ENCODE results near the gene RPS19. TPM values are rescaled to one million over a fixed set of nuclear protein-coding genes. Genes with fewer than 3 reads are reported as not detected.

Gene RPS19
- total and polyA plus RNA-seq, 4 donors, result 275 to 655 (median 476) TPM

DNA sequence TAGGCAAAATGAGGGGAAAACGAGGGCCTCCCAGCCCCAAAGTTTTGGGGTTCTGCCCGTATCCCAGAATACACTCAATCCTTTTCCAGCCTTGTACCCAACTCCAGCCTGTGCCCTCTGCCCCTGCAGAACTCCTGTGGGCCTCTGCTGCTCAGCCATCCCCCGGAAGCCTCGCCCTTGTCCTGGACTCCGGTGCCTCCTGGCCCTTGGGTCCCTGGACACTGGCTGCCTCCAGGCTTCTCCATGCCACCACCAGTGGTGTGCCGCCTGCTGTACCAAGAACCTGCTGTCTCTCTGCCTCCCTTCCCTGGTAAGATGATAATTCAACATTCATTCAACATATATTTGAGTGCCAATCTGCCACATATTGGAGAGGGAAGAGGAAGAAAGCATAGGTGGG lies 11.4 kb upstream of the RPS19 start:
- WGBS, result 87% methylated on average over 6 of the region's 6 CpGs
- no peak overlapping the region for H3K9ac ChIP-seq (ENCODE audit: low read depth in 1 of 2, low read length in 2 of 2)
- no peak overlapping the region for H3K4me3 ChIP-seq (ENCODE audit: low read depth in 1 of 3, low read length in 3 of 3)
- H3K36me3 ChIP-seq (ENCODE audit: control insufficient read depth in 4 of 4, insufficient read depth in 3 of 4, low read depth in 1 of 4, low read length in 3 of 4), result no peaks in the 10 kb centered on the region
- no peak overlapping the region for H3K27ac ChIP-seq (ENCODE audit: low read depth in 1 of 2, low read length in 2 of 2)
- no peaks in the 10 kb centered on the region for H3K9me3 ChIP-seq (ENCODE audit: control insufficient read depth in 4 of 4, low read length in 3 of 4)
- no peaks in the 10 kb centered on the region for H3K4me1 ChIP-seq (ENCODE audit: control insufficient read depth in 4 of 4, insufficient read depth in 4 of 4, low read length in 3 of 4)
- no peak for TF ChIP-seq EGR1 (IDR thresholded peaks at IDR 0.05; ENCODE audit: low read depth in 2 of 2)
- no peak for TF ChIP-seq YY1 (IDR thresholded peaks at IDR 0.05)
- no peak for TF ChIP-seq NR2F2 (IDR thresholded peaks at IDR 0.05)
- no peak for TF ChIP-seq TAF1 (conservative IDR thresholded peaks at IDR 0.05)
- no peak for TF ChIP-seq SP1 (IDR thresholded peaks at IDR 0.05)
- no peak for TF ChIP-seq FOXA1 (IDR thresholded peaks at IDR 0.05)
- TF ChIP-seq FOXA2 (IDR thresholded peaks at IDR 0.05), result no peak
- TF ChIP-seq HNF4A (conservative IDR thresholded peaks at IDR 0.05), result no peak
- TF ChIP-seq RXRA (IDR thresholded peaks at IDR 0.05), result no peak
- TF ChIP-seq, protein P1, sequence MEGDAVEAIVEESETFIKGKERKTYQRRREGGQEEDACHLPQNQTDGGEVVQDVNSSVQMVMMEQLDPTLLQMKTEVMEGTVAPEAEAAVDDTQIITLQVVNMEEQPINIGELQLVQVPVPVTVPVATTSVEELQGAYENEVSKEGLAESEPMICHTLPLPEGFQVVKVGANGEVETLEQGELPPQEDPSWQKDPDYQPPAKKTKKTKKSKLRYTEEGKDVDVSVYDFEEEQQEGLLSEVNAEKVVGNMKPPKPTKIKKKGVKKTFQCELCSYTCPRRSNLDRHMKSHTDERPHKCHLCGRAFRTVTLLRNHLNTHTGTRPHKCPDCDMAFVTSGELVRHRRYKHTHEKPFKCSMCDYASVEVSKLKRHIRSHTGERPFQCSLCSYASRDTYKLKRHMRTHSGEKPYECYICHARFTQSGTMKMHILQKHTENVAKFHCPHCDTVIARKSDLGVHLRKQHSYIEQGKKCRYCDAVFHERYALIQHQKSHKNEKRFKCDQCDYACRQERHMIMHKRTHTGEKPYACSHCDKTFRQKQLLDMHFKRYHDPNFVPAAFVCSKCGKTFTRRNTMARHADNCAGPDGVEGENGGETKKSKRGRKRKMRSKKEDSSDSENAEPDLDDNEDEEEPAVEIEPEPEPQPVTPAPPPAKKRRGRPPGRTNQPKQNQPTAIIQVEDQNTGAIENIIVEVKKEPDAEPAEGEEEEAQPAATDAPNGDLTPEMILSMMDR (IDR thresholded peaks at IDR 0.05; ENCODE audit: low read depth, low read length, missing input control), result no peak
- TF ChIP-seq MAX (IDR thresholded peaks at IDR 0.05), result no peak
- TF ChIP-seq GABPA (IDR thresholded peaks at IDR 0.05 in 1 of 2, conservative IDR thresholded peaks at IDR 0.05 in 1 of 2), result no peak
- TF ChIP-seq, protein P2, sequence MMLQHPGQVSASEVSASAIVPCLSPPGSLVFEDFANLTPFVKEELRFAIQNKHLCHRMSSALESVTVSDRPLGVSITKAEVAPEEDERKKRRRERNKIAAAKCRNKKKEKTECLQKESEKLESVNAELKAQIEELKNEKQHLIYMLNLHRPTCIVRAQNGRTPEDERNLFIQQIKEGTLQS (IDR thresholded peaks at IDR 0.05), result no peak
- TF ChIP-seq RAD21 (IDR thresholded peaks at IDR 0.05), result no peak
- TF ChIP-seq HNF4G (IDR thresholded peaks at IDR 0.05), result no peak
- no peak for TF ChIP-seq REST (IDR thresholded peaks at IDR 0.05)
- no peak for DNase-seq (ENCODE audit: low spot score)
- peaks cover 0 to 3% (median 1%) of the 10 kb centered on the region in 4 donors for H3K27me3 ChIP-seq (ENCODE audit: control insufficient read depth in 4 of 4, insufficient read depth in 4 of 4, low read length in 3 of 4)

GRCh38 chr19:41849067-41849466 lies 11.0 kb upstream of the RPS19 start:
- Histone ChIP-seq H3K27ac (ENCODE audit: low read depth in 1 of 2, low read length in 2 of 2) (no peak overlapping the region), H3K4me1 (ENCODE audit: control insufficient read depth in 4 of 4, insufficient read depth in 4 of 4, low read length in 3 of 4) (no peaks in the 10 kb centered on the region), H3K36me3 (ENCODE audit: control insufficient read depth in 4 of 4, insufficient read depth in 3 of 4, low read depth in 1 of 4, low read length in 3 of 4) (no peaks in the 10 kb centered on the region), H3K4me3 (ENCODE audit: low read depth in 1 of 3, low read length in 3 of 3) (no peak overlapping the region), H3K9ac (ENCODE audit: low read depth in 1 of 2, low read length in 2 of 2) (no peak overlapping the region), H3K9me3 (ENCODE audit: control insufficient read depth in 4 of 4, low read length in 3 of 4) (no peaks in the 10 kb centered on the region), H3K27me3 (ENCODE audit: control insufficient read depth in 4 of 4, insufficient read depth in 4 of 4, low read length in 3 of 4) (peaks cover 0 to 2% (median under 1%) of the 10 kb centered on the region in 4 donors)
- DNase-seq (ENCODE audit: low spot score), result no peak
- 90% methylated on average over 2 of the region's 2 CpGs for WGBS
- TF ChIP-seq GABPA (IDR thresholded peaks at IDR 0.05 in 1 of 2, conservative IDR thresholded peaks at IDR 0.05 in 1 of 2) (no peak), TAF1 (conservative IDR thresholded peaks at IDR 0.05) (no peak), RXRA (IDR thresholded peaks at IDR 0.05) (no peak), EGR1 (IDR thresholded peaks at IDR 0.05; ENCODE audit: low read depth in 2 of 2) (no peak)
